ENCODE data around the gene C2CD2L.
"Not testable (repeated sequence)": the region's sequence is repeated elsewhere in the genome, so short reads cannot be mapped to it uniquely, and the experiment has no call there.

Gene C2CD2L

DNA sequence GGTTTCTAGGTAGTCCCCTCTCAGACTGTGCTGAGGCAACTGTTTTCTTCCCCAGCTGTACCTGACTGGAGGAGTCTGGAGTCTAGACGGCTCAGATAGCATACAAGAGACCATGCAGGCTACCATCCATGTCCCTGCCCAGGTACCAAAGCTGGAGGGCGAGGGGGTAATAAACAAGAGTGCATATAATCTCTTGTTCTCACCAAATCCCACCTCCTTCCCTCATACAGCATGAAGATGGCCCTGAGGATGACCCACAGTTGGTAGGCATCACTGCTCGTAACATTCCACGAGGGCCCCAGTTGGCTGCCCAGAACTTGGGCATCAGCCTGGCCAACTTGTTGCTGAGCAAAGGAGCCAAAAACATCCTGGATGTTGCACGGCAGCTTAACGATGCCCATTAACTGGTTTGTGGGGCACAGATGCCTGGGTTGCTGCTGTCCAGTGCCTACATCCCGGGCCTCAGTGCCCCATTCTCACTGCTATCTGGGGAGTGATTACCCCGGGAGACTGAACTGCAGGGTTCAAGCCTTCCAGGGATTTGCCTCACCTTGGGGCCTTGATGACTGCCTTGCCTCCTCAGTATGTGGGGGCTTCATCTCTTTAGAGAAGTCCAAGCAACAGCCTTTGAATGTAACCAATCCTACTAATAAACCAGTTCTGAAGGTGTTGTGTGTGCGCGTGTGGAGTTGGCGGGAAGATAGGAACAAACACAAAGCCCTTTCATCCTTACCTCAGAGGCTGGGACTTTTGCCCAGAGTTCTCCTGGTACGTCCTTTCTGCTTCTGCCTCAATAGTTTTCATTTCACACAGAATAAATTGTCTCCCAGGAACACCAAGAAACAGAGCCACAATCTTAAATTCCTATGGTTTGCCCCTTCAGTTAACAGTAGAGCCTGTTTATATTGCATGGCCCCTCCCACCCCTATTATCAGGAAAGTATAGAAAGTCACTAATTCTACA is 14.0 kb upstream of the C2CD2L start:
- intact Hi-C loops (cut with DNase I): no loop called here
- DNase-seq: no peak

DNA sequence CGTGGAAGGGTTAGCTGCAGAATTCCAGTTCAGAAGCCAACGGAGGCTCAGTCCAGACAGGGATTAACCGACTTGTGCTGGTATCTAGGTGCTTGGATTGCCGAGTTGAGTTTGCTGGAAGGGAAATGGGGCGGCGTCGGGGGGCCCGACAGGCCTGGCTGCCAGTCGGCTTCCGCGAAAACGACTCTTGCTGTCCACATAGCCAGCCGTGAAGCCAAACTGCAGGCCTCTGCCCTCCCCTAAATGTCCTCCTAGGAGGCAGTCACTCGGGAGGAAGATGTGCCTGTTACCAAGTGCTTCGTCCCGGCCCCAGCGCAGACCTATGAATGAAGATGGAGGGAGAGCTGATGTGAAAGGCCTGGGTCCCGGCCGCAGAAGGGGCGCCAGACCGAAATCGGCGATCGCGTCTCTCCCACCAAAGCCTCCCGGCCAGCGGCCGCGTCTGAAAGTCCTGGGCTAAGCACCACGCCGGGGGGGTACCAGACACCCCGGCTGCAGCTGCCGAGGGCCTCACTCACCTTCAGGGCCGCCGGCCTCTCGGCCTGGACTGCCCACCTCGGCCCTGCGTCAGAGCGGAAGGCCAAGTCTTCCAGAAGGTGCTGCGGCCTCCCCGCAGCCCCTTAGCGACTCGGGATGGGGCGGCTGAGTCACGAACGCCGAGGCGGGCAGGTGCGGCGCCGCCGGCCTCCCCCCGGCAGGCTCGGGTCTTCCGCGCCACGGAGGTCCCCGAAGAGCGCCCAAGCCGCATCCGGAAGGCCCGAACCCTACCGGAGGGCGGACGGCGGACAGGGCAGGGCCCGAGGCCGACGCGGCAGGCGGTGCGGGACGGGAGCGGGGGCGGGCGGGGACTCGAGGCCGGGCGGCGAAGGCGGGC is 13.0 kb upstream of the C2CD2L start:
- intact Hi-C loops (cut with DNase I): no loop called here
- peak in 20 of 42 donors; percentile 27 to 66 (median 44) for DNase-seq

DNA sequence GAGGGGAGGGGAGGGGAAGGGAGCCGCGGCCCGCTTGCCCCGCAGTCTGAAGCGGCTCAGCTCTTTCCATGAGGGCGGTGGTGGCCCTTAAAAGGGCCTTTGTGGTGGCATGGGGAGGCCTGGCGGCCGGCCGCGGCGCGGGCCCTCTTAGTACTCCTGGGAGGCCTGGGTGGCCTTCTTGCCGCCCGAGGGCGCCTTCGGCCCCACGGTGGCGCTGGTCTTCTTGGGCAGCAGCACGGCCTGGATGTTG is 12.4 kb upstream of the C2CD2L start:
- DNase-seq: peak; percentile 69 to 93 (median 85)
- intact Hi-C loops (cut with DNase I): no loop called here

DNA sequence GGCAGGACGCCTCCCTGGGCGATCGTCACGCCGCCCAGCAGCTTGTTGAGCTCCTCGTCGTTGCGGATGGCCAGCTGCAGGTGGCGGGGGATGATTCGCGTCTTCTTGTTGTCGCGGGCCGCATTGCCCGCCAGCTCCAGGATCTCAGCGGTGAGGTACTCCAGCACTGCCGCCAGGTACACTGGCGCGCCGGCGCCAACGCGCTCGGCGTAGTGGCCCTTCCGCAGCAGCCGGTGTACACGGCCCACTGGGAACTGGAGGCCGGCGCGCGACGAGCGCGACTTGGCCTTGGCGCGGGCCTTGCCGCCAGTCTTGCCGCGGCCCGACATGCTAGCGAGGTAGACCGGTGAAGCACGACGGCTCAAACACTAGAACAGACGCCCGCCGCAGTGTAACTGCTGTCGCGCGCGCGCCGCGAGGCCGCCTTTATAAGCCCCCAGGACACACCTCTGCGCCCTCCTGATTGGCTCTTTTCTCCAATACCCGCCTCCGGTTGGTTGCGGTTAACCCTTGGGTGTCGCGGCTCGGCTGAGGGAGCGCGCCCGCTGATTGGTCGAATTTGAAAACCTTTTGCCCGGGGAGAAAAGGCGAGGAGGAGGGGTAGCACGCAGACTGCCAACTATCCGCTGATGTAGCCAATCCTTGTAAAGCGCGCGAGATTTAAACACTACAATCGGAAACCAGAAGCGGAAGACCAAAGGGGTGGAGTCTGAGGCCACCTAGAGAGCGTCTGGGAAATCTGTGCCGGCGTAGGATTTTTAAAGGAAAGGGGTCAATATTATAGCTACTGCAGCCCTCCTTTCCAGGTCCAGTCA is 11.9 kb upstream of the C2CD2L start:
- DNase-seq: peak; percentile 99 to 100 (median 100)
- intact Hi-C loops (cut with DNase I): no loop called here

DNA sequence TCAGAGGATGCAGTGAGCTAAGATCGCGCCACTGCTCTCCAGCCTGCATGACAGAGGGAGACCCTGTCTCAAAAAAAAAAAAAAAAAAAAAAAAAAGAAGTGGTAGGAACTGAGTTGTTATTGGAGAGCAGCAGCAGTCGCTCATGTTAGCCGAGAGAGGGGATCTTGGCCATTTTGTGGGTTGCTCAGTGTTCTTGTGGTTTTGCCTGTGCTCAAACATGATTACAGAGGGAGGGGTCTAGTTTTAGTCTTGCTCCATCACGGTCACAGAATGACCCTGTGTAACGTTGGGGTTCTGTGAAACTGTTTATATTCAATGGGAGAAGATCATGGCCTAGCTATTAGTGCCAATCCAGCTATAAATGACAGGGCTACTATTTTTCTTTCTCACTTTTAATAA is 7.4 kb upstream of the C2CD2L start:
- intact Hi-C loops (cut with DNase I): no loop called here
- no peak for DNase-seq

DNA sequence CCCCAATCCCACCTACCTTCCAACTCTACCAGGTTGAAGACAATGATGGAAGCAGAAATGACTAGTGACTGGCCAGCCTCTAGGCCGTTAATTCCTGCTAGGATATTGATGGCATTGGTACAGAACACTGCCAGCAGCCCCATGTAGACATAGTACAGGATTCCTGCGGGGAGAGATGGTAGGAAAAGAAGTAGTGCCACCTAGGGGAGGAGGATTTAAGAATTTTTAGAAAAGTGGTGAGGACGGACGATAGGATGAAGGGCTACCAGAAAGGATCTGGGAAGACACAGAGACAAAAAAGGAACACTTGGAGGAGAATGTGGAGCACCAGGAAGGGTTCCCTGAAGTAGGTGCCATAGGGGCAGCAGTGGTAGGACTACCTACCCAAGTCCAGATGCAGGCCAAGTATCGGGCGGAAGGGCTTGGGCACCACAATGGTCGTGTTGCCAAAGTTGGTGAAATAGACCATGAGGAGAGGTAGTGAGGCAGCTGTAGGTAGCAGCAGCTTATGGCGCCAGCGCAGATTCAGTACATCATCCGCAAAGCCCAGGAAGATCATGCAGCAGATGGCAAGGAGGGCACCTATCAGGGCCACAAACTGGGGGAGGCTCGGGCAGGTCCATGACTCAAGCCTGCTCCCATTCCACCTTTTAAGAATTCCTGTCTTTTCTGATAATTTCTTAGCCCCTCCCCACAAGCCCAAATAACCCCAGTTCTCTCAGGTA is 6.7 kb upstream of the C2CD2L start:
- intact Hi-C loops (cut with DNase I): no loop called here
- no peak for DNase-seq

DNA sequence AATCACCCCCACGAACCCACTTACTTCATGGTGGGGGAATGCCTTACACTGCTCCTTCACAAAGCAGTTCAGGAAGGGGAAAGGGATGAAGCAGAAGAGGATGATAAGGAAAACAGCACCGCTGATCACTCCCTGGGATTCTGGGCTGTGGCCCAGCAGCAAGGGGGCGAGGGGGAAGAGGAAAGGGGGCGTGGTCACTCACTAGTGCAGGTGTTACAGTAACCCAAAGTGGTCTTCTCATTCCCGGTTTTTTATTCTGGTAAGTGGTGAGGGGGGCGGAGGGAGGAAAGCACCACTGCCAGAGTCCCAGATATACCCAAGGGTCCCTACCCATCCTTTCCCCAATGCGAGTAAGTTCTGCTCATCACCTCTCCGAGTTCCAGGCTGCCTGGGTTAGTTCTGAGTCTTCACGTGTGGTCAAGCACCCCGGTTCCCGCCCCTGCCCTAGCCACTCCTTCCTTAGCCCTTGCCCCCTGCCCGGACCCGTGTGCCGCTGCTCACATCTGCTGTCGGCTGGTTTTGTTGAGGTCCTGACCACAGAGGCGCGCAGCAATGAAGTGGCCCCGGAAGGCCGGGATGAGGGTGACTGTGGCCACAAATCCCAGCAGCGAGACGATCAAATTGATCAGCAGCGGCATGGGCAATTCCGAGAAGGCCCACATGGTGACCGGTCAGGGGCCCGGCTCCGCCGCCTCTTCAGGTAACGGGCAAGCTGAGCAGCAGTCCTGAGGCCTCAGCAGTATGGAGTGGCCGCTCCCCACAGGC is 6.0 kb upstream of the C2CD2L start:
- DNase-seq: no peak
- intact Hi-C loops (cut with DNase I): no loop called here

DNA sequence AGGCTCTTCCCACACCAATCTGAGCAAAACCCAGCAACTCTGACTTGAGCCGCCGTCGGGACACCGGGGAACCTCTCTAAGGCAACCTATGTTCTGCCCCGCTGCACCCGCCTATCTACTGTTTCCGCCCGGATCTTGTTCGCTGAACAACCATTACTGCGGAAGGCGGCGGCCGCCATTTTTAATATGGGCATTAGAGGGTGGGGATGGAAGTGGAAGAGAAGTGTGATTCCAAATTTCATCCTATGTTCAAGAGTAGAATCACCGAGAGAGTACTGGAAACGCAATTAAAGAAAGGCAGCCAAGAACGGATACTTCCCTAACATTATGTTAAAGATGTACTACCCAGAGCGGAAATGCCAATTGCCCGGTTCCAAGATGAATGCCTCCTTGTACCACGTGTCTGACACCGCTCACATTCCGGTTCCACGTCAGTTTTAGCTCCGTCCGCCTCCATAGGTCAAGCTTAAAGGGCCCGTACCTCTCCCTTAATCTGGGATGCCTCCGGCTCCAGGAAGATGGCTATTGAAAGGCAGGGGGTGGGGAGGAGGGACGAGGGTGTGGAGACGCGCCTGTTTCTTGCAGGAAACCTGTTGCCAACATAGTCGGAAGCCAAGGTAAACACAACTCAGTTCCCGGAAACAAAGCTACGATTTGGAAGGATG is 5.3 kb upstream of the C2CD2L start, which contains the start of gene DPAGT1:
DPAGT1 (minus strand) TSS at position 95 of the 665 bp plus-strand sequence. CDS start 198 bp downstream, outside the sequence.
- intact Hi-C loops (cut with DNase I): no loop called here
- DNase-seq: peak; percentile 83 to 98 (median 92)

DNA sequence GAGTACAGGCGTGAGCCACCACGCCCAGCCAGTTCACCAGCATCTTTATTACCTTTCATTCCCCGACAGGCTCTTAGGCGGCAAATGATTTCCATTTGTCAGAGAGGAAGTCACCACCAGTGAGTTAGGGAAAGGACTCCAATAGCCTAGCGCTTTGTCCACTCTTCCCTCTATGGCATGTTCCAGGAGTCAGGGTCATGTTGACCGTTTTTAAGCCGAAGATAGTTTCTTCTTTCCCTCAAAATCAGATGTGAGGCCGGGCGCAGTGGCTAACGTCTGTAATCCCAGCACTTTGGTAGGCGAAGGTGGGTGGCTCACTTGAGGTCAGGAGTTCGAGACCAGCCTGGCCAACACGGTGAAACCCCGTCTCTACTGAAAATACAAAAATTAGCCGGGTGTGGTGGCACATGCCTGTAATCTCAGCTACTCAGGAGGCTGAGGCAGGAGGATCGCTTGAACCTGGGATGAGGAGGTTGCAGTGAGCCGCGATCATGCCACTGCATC is 3.9 kb upstream of the C2CD2L start:
- intact Hi-C loops (cut with DNase I); DNase-seq: not testable (repeated sequence)

DNA sequence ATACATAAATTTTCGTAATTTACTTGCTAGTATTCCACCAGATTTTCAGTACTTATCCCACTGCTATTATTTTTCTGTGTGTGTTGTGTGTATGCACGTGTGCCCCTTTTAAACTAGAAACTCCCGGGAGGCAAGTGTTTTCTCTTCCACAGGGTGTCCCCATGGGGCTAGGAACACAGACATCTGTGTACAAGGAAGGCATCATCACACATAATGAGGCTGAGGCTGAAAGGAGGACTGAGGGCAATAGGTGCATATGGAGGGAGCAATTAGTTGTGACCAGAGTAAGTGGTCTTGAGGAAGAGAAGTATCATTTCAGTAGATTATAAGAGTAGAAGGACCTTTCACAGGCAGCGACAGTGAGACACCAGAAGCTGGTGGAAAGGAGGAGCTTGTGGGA is 3.4 kb upstream of the C2CD2L start:
- DNase-seq: peak in 2 of 42 donors; percentile 59 to 63
- intact Hi-C loops (cut with DNase I): no loop called here

DNA sequence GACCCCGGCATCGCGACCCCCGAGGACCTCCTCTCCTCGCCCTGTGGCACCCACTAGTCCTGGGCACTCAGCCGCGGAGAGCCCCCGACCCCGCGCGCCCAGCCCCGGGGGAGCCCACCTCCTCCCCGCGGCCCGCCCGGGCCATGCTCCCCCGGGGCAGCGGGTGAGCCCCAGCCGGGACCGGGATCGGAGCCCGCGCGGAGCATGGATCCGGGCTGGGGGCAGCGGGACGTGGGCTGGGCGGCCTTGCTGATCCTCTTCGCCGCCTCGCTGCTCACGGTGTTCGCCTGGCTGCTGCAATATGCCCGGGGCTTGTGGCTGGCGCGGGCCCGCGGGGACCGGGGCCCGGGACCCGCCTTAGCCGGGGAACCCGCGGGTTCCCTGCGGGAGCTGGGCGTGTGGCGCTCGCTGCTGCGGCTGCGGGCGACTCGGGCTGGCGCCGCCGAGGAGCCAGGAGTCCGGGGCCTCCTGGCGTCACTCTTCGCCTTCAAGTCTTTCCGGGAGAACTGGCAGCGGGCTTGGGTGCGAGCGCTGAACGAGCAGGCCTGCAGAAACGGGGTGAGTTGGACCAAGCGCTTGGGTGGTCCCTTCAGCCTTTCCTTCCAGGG is 498 bp downstream of the C2CD2L start:
- intact Hi-C loops (cut with DNase I): no loop called here
- DNase-seq: peak in 5 of 42 donors; percentile 36 to 50 (median 38)

DNA sequence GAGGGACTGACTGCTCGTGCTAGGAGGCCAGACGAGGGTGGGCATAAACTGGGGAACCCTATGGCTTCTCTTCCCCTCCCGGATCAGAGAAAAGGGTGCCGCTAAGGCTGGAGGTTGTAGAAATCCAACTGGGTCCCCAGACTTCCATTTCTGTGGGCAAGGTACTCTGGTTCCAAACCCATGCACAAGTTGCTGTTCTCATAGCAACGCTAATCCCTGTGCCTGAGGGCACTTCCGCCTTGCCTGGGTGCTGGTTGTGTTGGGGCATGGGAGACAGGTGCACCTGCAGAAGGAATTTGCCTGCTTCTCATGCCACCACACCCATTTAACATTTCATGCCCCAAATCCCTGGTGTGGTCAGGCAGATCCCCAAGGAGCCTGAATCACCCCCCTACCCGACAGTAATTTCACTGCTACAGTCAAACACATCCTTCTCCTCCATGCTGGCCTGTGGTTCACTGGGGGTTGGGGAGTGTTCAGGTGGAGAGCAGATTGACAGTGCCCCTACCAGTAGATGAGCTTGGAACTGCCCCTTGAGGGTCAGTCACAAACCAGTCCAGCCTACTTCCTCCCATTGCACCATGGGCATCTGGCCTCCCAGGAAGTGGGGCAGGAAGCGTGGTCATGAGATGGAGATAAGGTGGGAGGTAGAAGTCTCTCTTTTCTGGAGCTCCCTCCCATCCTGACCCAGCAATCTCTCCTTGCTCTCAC is 1.2 kb downstream of the C2CD2L start:
- peak in 21 of 42 donors; percentile 31 to 75 (median 49) for DNase-seq

DNA sequence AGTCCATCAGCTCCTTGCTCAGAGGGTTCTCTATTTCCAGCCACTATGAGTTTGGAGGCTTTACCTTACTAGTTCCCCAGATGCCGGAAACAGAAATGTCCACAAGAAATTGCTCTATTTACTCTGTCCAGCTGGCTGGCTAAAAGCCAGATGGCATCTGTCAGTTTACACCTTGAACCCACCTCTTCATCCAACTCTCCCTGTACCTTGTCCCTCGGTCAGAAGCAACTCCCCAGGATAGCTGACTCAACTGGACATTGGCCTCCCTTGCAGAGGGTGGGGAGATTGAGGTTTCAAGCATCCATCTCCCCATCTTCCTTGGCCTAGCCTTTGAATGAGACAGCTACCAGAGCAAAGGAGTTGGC is 1.7 kb downstream of the C2CD2L start:
- peak in 1 of 42 donors; percentile 13 for DNase-seq

More for the DNA sequence above, 1.2 kb downstream of the C2CD2L start:
- intact Hi-C loops (cut with DNase I): no loop called here

DNA sequence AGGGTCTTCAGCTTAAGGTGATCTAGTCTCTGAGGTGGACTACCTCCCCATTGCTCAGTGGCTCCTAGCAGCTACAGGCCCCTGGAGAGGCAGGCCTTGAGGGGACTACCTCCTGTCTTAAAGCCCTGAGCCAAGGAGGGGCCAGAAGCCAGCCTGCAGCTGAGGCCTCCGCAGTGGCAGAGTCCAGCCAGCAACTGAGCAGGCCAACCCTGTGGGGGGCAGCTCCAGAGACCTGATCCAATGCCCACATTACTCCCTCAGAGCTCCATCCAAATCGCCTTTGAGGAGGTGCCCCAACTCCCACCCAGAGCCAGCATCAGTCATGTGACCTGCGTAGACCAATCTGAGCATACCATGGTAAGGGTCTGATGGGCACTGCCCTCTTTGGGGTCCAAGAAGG is 2.7 kb downstream of the C2CD2L start:
- intact Hi-C loops (cut with DNase I): no loop called here
- peak in 1 of 42 donors; percentile 15 for DNase-seq

More for the DNA sequence above, 1.7 kb downstream of the C2CD2L start:
- intact Hi-C loops (cut with DNase I): no loop called here

DNA sequence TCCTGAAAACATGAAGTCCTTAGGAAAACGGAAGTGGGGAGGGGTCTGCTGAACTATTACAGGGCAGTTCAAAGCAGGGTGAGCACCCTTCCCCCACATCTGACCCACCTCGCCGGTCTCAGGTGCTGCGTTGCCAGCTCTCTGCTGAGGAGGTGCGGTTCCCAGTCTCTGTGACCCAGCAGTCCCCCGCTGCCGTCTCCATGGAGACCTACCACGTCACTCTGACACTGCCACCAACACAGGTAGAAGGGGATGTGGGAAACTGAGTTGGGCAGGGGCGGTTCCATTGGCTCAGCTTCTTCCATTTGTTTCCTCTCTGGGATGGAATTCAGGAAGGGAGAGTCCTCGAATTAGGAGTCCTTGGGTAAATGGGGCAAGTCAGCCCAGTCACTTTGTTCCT is 3.3 kb downstream of the C2CD2L start:
- intact Hi-C loops (cut with DNase I): no loop called here
- peak in 41 of 42 donors; percentile 49 to 96 (median 79) for DNase-seq

DNA sequence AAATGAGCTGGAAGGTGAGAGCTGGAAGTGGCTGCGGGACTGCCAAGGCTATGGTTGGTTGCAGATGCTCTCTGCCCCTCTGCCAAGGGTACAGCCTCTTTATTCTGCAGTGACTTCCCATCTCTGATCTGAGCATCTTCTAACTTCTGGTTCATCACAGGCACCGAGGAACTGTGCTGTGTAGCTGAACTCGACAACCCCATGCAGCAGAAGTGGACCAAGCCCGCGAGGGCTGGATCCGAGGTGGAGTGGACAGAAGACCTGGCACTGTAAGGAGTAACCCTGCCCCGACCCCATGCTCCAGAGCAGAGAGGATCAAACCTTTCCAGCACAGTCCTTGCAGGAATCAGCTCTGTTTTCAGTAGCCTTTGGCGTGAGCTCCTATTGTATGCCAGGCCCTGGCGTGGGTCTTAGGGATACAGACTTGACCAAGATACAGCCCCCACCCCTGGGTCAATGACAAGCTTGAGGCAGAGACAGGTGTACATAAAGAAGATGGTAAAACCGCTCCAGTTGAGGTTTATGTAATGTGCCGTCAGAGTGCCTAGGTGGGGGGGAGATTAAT is 4.3 kb downstream of the C2CD2L start:
- DNase-seq: peak in 3 of 42 donors; percentile 16 to 55 (median 17)
- intact Hi-C loops (cut with DNase I): no loop called here

Data from head of caudate nucleus (tissue), 42 donors.